Glomerular visceral epithelial cell (primary cell): Measurements from ENCODE around the gene SPPL2B.
"Not testable (repeated sequence)": the region's sequence is repeated elsewhere in the genome, so short reads cannot be mapped to it uniquely, and the experiment has no call there.

Experiments used
- DNase-seq: peaks from one replicate; pipeline ENCODE4 v3.0.0-alpha.2; 2016; ENCODE audit errors: extremely low spot score

SPPL2B gene

DNA sequence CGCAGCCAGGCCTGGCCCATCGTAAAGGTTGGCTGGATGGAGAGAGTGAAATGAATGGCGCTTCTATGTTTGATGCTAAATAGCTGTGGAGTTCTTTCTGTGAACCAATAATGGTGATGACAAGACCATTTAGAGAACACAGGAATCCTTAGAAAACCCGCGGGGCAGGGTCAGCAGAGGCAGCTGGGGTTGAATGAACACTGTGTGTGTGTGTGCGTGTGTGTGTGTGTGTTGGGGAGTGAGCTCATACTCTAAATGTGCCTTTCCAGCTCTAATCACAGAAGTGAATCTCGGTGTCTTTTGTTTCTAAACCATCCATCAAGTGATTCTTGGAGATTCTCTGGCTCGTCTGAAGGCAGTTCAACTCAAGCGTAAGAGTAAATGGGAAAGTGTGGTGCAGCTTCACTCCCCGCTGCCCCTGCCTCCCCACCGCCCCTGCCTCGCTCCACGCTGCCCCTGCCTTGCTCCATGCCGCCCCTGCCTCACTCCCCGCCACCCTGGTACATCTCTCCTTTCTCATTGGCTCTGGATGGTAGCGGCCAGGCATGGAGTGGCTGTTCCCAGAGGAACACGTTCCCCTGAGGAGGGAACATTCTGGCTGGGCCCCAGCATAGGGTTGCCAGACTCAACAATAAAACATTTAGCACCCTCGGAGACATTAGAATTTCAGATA, 52.8 kb downstream of the SPPL2B start:
- DNase-seq, result no peak

DNA sequence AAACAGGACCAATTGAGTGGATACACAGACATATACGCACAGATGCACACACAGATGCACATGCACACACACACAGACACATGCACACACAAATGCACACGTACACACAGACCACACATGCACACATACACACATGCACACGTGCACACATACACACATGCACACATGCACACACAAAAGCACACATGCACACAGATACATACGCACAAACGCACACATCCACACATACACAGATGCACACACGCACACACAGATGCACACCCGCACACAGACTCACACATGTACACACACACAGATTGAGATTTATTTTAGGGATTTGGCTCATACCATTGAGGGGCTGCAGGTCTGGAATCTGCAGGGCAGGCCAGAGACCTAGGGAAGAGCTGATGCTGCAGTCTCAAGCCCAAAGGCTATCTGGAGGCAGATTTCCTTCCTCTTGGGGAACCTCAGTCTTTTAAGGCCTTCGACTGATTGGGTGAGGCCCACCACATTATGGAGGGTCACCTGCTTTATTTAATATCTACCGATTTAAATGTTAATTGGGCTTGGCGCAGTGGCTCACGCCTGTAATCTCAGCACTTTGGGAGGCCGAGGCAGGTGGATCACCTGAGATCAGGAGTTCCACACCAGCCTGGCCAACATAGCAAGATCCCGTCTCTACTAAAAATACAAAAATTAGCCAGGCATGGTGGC, 54.2 kb downstream of the SPPL2B start:
- no peak for DNase-seq

DNA sequence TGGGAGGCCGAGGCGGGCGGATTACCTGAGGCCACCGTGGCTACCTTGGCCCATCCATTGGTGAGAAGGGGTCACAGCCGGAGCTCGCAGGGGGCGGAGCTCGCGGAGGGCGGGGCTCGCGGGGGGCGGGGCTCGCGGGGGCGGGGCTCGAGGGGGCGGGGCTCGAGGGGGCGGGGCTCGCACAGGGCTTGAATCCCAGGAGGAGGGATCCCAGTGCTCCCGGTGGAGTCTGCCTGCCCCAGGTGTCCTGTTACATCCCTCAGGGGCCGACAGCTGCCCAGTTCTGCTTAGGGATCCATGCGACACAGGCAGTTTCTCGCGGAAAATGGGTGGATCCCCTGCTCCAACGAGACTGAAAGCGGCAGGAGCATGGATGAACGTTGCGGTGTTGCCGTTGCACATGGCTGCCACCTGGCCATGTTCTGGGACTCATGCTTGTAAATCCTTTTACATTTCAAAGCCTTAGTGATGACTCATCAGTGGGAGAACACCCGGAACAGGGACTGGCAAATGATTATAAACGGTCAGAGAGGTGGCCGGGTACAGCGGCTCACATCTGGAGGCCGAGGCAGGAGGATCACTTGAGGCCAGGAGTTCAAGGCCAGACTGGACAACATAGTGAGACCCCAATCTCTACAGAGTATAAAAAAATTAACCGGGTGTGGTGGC, 56.7 kb downstream of the SPPL2B start:
- peak; percentile 89 for DNase-seq

DNA sequence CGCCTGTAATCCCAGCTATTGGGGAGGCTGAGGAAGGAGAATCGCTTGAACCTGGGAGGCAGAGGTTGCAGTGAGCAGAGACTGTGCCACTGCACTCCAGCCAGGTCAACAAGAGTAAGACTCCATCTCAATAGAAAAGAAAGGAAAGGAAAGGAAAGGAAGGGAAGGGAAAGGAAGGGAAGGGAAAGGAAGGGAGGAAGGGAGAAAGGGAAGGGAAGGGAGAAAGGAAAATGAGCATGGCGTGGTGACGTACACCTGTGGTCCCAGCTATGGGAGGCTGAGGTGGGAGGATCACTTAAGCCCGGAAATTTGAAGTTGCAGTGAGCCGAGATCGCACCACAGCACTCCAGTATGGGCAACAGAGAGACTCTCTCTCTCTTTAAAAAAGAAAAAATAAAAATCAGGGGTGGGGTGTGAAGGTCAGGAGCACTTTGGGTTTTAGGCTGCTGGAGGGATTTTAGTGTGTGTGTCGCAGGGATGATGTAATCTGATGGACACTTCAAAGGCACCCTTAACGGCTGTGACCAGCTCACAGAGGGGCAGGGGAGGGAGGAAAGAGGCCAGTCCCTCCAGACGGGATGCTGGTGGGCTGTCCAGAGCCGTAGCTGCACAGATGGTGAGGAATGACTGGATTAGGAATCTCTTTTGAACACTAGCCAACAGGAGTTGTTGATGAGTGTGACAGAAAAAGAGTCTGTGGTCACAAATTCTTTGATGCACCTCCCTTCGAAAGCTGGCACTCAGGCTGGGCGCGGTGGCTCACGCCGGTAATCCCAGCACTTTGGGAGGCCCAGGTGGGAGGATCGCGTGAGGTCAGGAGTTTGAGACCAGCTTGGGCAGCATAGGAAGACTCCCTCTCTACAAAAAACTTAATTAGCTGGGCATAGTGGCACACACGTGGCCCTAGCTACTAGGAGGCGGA, 59.1 kb downstream of the SPPL2B start:
- no peak for DNase-seq

DNA sequence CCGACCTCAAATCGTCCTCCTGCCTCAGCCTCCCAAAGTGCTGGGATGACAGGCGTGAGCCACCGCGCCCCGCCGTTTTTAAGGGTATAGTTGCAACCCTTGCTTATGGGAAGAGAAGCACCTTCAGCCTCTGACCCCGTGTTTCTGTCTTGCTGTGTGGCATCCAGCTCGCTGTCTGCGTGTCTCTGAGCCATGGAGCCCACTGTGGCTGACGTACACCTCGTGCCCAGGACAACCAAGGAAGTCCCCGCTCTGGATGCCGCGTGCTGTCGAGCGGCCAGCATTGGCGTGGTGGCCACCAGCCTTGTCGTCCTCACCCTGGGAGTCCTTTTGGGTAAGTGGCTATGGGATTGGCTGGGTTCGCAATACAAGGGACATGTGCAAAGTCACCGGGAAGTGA, 61.1 kb downstream of the SPPL2B start:
- DNase-seq, result no peak

DNA sequence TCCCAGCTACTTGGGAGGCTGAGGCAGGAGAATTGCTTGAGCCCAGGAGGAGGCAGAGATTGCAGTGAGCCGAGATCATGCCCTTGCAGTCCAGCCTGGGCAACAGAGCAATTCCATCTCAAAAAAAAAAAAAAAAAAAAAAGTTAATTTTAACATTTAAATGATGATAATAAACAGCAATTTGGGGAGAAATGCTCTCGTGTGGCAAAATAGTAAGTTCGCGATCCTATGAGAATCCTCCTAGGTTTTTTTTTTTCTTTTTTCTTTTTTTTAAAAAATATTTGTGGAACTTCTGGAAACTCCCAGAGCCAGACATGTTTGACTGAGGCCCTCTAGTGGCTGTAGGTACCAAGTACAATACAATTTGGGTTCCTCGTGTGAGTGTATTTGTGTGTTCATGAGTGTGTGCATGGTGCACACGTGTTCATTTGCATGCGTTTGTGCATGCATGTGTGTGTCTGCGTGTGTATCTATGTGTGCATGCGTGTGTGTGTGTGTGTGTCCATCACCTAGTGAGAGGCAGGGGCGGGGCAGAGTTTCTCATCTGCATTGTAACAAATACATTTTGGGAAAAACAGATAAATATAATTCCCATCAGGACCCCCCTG, 62.7 kb downstream of the SPPL2B start:
- peak; percentile 64 for DNase-seq

DNA sequence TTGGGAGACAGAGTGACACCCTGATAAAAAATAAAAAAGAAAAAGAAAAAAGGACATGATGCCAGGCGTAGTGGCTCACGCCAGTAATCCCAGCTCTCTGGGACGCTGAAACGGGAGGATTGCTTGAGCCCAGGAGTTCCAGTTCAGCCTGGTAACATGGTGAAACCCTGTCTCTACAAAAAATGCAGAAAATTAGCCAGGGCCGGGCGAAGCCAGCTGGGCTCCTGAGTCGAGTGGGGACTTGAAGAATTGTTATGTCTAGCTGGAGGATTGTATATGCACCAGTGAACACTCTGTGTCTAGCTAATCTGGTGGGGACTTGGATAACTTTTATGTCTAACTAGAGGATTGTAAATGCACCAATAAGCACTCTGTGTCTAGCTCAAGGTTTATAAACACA, 63.9 kb downstream of the SPPL2B start:
- DNase-seq, result no peak

DNA sequence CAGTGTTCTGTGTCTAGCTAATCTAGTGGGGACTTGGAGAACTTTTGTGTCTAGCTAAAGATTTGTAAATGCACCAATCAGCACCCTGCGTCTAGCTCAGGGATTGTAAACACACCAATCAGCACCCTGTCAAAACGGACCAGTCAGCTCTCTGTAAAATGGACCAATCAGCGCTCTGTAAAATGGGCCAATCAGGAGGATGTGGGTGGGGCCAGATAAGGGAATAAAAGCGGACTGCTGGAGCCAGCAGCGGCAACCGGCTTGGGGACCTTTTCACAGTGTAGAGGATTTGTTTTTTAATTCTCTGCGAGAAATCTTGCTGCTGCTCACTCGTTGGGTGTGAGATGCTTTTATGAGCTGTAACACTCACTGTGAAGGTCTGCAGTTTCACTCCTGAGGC, 64.4 kb downstream of the SPPL2B start:
- not testable (repeated sequence) for DNase-seq

DNA sequence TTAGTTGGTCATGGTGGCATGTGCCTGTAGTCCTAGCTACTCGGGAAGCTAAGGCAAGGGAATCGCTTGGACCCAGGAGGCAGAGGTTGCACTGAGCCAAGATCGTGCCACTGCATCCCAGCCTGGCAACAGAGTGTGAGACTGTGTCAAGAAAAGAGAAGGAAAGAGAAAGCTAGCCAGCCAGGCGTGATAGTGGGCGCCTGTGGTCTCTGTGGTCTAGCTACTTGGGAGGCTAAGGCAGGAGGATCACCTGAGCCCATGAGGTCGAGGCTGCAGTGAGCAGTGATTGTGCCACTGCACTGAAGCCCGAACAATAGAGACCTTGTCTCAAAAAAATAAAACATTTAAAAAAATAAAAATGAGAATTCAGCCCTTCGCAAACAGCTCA, 65.6 kb downstream of the SPPL2B start:
- DNase-seq, result no peak

DNA sequence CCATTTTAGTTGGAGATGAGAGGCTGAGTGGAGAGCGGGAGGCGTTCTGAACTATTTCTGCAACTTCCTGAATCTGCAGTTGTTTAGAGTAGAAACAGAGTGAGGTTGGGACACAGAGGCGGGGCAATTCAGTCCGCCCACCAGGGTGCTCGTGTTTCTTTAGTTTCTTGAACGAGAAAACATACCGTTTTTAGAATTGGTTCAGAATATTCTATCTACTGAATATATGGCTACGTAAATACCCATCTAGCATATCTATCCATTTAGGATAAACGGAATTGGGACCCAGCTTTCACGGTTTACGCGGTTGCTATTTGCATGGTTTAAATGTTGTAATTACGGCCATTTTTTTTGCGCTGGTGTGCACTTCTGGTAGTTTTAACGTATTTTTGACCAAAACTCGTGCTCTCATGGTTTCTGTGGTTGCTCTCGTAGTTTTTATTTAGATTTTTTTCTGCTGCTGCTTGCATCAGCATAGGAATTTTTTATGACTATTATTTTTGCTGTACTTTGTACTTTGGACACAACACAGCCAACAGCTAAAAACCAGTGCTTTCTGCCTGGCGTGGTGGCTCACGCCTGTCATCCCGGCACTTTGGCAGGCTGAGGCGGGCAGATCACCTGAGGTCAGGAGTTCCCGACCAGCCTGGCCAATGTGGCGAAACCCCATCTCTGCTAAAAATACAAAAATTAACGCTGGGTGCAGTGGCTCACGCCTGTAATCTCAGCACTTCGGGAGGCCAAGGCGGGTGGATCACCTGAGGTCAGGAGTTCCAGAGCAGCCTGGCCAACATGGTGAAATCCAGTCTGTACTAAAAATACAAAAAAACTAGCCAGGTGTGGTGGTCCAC, 66.2 kb downstream of the SPPL2B start:
- no peak for DNase-seq

DNA sequence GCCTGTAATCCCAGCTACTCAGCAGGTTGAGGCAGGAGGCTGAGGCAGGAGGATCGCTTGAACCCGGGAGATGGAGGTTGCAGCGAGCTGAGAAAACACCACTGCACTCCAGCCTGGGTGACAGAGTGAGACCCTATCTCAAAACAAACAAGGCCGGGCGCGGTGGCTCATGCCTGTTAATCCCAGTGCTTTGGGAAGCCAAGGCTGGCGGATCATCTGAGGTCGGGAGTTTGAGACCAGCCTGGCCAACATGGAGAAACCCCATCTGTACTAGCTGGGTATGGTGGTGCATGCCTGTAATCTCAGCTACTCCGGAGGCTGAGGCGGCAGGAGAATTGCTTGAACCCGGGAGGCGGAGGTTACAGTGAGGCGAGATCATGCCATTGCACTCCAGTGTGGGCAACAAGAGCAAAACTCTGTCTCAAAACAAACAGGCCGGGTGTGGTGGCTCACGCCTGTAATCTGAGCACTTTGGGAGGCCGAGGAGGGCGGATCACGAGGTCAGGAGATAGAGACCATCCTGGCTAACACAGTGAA, 66.9 kb downstream of the SPPL2B start:
- not testable (repeated sequence) for DNase-seq

DNA sequence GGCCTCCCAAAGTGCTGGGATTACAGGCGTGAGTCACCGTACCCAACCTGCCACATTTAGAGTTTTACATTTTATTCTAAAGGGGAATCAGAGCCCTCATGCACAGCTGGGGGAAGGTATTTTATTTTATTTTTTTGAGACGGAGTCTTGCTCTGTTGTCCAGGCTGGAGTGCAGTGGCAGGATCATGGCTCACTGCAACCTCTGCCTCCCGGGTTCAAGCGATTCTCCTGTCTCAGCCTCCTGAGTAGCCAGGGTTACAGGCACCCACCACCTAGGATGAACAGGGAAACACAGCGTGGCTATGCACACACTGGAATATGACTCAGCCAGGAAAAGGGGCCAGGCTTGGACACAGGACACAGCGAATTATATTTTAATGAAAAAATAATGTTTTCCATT, 68.7 kb downstream of the SPPL2B start:
- DNase-seq, result not testable (repeated sequence)

DNA sequence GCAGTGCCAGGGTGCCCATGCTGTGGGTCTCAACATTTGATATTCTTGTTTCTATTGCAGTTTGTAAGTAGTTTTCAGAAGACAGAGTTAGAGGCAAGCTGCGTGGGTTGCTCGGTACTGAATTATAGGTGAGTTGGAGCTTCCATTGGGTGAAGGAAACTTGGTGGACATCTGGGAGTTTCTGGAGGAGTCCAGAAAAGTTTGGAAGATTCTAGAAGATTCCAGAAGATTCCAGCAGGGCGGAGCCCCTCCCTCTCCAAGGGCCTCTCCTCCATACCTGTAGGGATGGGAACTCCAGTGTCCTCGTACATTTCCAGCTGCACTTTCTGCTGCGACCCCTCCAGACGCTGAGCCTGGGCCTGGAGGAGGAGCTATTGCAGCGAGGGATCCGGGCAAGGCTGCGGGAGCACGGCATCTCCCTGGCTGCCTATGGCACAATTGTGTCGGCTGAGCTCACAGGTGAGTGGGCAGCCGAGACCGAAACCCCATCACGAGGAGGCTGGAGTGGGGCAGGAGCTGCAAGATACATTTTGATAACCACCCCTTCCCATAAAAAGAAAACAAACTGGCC, 70.3 kb downstream of the SPPL2B start:
- DNase-seq, result no peak

DNA sequence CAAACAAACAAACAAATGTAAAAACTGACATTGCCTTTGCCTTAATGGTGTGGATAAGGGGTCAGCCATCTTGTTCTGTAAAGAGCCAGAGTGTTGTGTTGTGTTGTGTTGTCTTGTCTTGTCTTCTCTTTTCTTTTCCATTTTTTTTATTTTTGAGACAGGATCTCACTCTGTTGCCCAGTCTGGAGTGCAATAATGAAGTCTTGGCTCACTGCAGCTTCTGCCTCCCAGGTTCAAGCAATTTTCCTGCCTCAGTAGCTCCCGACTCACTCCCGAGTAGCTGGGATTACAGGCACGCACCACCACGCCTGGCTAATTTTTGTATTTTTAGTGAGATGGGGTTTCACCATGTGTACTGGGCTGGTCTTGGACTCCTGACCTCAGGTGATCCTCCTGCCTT, 71.1 kb downstream of the SPPL2B start:
- DNase-seq, result no peak
